ENCODE measurements around the gene FCHSD2. TPM values are rescaled to one million over a fixed set of nuclear protein-coding genes. Genes with fewer than 3 reads are reported as not detected.
A peak's percentile ranks its signal among the peaks of the same experiment; 100 is the strongest.
"Not testable (repeated sequence)": the region's sequence is repeated elsewhere in the genome, so short reads cannot be mapped to it uniquely, and the experiment has no call there.

Gene FCHSD2
- total RNA-seq, 2 experiments from 2014 or later: 53.3 to 60.1 TPM

DNA sequence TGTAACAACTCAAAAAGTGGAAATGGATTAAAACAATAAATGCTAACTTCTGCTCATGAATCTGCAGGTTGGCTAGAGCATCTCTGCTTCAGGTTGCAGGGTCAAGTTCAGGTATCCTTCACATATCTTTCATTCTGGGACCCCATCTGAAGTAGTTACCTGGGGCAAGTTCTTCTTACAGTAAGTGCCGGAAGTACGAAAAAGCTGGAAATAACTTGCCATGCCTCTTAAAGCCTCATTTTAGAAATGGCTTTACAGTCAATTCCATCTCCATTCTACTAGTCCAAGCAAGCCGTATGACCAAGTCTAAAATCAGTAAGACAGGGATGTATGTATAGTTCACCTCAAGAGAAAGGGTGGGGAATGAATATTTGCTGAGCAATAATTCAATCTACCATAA, 93.7 kb downstream of the FCHSD2 start:
- Mint-ChIP-seq H3K36me3 (peaks cover 10% of the 10 kb centered on the region), H3K4me1 (peaks cover 21% of the 10 kb centered on the region), H3K4me3 (peak overlapping the region; percentile 71), H3K9me3 (no peaks in the 10 kb centered on the region), H3K27ac (peak overlapping the region; percentile 50), H3K27me3 (no peaks in the 10 kb centered on the region)
- POLR2A ChIA-PET: interaction anchor here (1.0 kb wide), 1 partner anchor 104 kb away, joined by 3 read pairs; no protein-coding TSS in a partner anchor
- ATAC-seq (ENCODE audit: low read depth) (no peak), DNase-seq (no peak)

DNA sequence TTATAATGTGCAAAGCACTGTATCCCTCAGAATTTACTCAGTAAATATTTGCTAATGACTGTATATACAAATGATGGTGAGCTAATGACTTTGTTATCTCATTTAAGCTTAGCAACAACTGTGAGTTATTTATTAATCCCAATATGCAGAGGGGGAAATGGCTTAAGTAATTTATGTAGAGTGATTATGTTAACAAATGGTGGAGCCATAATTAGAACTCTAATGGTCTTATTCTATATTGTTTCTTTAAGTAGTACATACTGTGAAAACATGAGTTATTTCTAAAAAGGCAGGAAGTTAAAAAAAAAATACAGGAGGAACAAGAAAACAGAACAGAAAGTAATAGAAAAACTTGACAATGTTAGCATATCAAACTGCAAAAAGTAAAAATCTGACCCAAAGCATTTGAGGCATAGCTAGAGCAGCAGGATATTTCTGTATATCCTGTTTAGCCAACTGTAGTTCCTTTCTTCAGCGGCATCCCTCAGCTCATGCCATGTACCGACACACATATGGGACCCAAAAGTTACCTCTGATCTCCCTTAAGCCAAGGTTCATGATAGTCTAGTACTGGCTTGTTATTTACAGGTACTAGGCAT, 94.2 kb downstream of the FCHSD2 start:
- Mint-ChIP-seq H3K36me3 (peaks cover 12% of the 10 kb centered on the region), H3K4me3 (peak overlapping the region; percentile 71), H3K9me3 (no peaks in the 10 kb centered on the region), H3K4me1 (peaks cover 21% of the 10 kb centered on the region), H3K27me3 (no peaks in the 10 kb centered on the region), H3K27ac (peak overlapping the region; percentile 50)
- ATAC-seq (ENCODE audit: low read depth) (peak; percentile 78), DNase-seq (no peak)
- POLR2A ChIA-PET: interaction anchor here (1.0 kb wide), 1 partner anchor 105 kb away, joined by 3 read pairs; no protein-coding TSS in a partner anchor

DNA sequence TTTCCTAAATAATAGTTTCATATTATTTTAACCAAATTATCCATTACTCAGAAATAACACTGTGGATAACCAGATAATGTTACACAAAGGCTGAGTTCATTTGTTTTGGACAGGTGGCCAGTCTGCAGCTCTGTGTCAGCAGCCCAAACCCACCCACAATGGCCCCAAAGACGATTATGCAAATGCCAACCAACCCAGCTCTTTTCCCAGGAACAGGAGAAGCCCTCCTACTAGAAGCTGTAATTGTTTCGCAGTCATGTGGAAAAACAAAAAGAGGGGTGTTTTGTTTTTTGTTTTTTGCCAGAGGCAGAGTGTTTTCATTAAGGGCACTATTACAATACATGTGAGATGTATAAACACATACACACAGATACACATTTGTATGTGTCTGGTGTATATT, 102.1 kb downstream of the FCHSD2 start:
- ATAC-seq (ENCODE audit: low read depth) (no peak), DNase-seq (no peak)
- POLR2A ChIA-PET: interaction anchor here (0.7 kb wide), 1 partner anchor 116 kb away, joined by 3 read pairs; no protein-coding TSS in a partner anchor
- peaks cover 3% of the 10 kb centered on the region for H3K4me1 Mint-ChIP-seq
- no peaks in the 10 kb centered on the region for H3K9me3 Mint-ChIP-seq
- H3K36me3 Mint-ChIP-seq: peaks cover 32% of the 10 kb centered on the region
- no peak overlapping the region for H3K27ac Mint-ChIP-seq
- no peak overlapping the region for H3K4me3 Mint-ChIP-seq
- H3K27me3 Mint-ChIP-seq: no peaks in the 10 kb centered on the region

DNA sequence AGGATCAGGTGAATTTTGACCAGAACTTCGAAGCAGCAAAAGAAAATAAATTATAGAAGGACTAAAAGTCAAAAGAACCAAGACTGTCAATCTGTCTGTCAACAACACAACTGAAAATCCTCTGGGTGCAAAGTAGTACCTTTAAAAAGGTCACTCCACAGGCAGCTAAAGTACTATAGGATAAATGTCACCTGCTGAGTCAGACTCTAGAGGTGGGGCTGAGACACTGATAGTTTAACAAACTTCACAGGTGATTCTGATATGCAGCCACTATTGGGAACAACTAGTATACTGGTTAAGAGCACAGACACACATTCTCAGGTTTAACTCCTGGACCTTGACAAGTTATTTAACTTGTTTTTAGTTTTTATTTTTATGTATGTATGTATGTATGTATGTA, 107.3 kb downstream of the FCHSD2 start:
- DNase-seq (no peak), ATAC-seq (ENCODE audit: low read depth) (peak; percentile 66)
- peaks cover 30% of the 10 kb centered on the region for H3K36me3 Mint-ChIP-seq

DNA sequence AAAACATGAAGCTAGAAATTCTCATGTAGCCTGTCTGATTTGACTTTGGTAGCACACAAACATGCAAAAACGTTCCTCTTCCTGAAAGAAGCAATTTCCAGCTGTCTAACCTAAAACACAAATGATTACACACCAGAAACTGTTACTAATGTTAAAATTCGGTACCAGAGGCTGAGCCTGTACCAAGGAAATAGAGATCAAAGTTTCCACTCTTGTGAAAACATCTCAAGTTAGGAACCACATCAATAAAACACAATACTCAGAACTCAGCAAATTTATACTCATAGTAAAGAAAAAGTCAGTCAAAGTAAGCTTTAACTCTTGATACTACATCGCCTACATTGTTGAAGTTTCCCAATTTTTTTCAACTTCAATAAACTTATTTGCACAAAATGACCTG, 107.8 kb downstream of the FCHSD2 start:
- Mint-ChIP-seq H3K27me3 (no peaks in the 10 kb centered on the region), H3K36me3 (peaks cover 33% of the 10 kb centered on the region), H3K4me3 (peak overlapping the region; percentile 57), H3K9me3 (peaks cover 2% of the 10 kb centered on the region), H3K27ac (peak overlapping the region; percentile 81), H3K4me1 (peaks cover 22% of the 10 kb centered on the region)
- DNase-seq (no peak), ATAC-seq (ENCODE audit: low read depth) (peak; percentile 96)
- POLR2A ChIA-PET: interaction anchor here (1.0 to 1.2 kb wide), 2 partner anchors 107 to 108 kb away, joined by 4 to 6 read pairs; partner anchors contain the start of gene FCHSD2

More for the DNA sequence above, 107.3 kb downstream of the FCHSD2 start:
- Mint-ChIP-seq H3K4me1 (peaks cover 18% of the 10 kb centered on the region), H3K27me3 (no peaks in the 10 kb centered on the region), H3K27ac (peak overlapping the region; percentile 81), H3K9me3 (peaks cover 2% of the 10 kb centered on the region), H3K4me3 (peak overlapping the region; percentile 57)
- POLR2A ChIA-PET: interaction anchor here (1.0 to 1.2 kb wide), 2 partner anchors 106 to 108 kb away, joined by 4 to 6 read pairs; partner anchors contain the start of gene FCHSD2

DNA sequence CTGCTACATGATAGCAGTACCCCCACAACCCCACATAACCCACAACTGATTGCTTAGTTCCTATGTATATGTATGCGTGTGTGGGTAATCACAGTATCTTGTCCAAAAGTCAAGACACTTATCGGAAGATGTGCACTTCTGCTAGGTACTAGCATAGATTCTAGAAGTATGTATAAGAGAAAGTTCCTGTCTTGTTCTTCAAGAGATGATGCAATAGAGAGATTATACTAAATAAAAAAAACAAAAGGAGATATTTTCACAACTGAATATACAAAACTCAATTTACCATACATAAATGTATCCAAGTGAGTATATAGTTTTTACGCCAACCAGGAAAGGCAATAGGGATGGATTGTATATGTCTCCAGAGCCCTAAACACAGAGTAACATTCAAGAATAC, 112.0 kb downstream of the FCHSD2 start:
- H3K4me1 Mint-ChIP-seq: peaks cover 25% of the 10 kb centered on the region
- POLR2A ChIA-PET: no interaction called here
- H3K36me3 Mint-ChIP-seq: peaks cover 53% of the 10 kb centered on the region
- DNase-seq (no peak), ATAC-seq (ENCODE audit: low read depth) (no peak)
- H3K9me3 Mint-ChIP-seq: peaks cover 26% of the 10 kb centered on the region
- H3K4me3 Mint-ChIP-seq: no peak overlapping the region
- no peak overlapping the region for H3K27ac Mint-ChIP-seq
- H3K27me3 Mint-ChIP-seq: no peaks in the 10 kb centered on the region

DNA sequence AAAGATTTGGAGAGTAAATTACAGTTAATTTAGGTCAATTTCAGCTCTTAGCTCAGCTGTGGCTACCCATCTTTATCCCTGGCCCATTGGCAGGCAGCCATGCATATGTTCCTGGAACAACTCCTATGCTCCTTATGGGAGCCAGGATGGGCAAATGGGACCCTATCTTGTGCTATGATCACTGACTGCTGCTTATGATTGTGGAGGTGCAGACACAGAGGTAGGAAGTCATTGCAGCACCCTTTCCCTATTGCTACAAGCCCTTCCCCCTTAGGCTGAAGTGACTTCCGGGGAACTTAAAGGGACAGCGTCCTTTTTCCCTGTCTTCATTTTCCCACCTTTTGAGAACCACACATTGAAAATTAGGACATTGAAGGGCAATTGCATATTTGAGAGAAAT, 112.7 kb downstream of the FCHSD2 start:
- no peak for DNase-seq
- peaks cover 33% of the 10 kb centered on the region for H3K9me3 Mint-ChIP-seq
- no peak overlapping the region for H3K4me3 Mint-ChIP-seq
- POLR2A ChIA-PET: no interaction called here
- peaks cover 59% of the 10 kb centered on the region for H3K36me3 Mint-ChIP-seq
- H3K27ac Mint-ChIP-seq: no peak overlapping the region
- H3K27me3 Mint-ChIP-seq: no peaks in the 10 kb centered on the region
- no peak for ATAC-seq (ENCODE audit: low read depth)
- H3K4me1 Mint-ChIP-seq: peaks cover 19% of the 10 kb centered on the region

DNA sequence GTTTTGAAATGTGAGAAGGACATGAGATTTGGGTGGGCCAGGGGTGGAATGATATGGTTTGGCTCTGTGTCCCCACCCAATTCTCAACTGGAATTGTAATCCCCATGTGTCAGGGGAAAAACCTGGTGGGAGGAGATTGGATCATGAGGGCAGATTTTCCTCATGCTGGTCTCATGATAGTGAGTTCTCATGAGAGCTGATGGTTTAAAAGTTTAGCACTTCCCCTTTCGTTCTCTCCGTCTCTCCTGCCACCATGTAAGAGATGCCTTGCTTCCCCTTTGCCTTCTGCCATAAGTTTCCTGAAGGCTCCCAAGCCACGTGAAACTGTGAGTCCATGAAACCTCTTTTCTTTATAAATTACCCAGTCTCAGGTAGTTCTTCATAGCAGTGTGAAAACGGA, 113.5 kb downstream of the FCHSD2 start:
- DNase-seq: no peak
- Mint-ChIP-seq H3K4me1 (peaks cover 15% of the 10 kb centered on the region), H3K27me3 (no peaks in the 10 kb centered on the region), H3K4me3 (no peak overlapping the region), H3K9me3 (peaks cover 40% of the 10 kb centered on the region), H3K27ac (no peak overlapping the region), H3K36me3 (peaks cover 67% of the 10 kb centered on the region)
- POLR2A ChIA-PET: no interaction called here
- ATAC-seq (ENCODE audit: low read depth): no peak

DNA sequence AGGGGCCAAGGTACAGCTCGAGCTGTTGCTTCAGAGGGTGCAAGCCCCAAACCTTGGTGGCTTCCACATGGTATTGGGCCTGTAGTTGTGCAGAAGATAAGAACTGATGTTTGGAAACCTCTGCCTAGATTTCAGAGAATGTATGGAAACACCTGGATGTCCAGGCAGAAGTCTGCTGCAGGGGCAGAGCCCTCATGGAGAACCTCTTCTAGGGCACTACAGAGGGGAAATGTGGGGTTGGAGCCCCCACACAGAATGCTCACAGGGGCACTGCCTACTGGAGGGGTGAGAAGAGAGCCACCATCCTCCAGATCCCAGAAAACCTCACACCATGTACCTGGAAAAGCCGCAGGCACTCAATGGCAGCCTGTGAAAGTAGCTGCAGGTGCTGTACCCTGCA, 114.3 kb downstream of the FCHSD2 start:
- peaks cover 12% of the 10 kb centered on the region for H3K4me1 Mint-ChIP-seq
- H3K4me3 Mint-ChIP-seq; DNase-seq; H3K27ac Mint-ChIP-seq; H3K27me3 Mint-ChIP-seq; POLR2A ChIA-PET; ATAC-seq (ENCODE audit: low read depth): not testable (repeated sequence)
- H3K36me3 Mint-ChIP-seq: peaks cover 71% of the 10 kb centered on the region
- peaks cover 40% of the 10 kb centered on the region for H3K9me3 Mint-ChIP-seq

DNA sequence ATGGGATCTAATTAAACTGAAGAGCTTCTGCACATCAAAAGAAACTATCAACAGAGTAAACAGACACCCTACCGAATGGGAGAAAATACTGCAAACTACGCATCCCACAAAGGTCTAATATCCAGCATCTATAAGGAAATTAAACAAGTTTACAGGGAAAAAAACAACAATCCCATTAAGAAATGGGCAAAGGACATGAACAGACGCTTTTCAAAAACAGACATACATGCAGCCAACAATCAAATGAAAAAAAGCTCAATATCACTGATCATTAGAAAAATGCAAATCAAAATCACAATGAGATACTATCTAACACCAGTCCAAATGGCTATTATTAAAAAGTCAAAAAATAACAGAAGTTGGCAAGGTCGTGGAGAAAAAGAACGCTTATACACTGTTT, 117.5 kb downstream of the FCHSD2 start:
- peaks cover 67% of the 10 kb centered on the region for H3K36me3 Mint-ChIP-seq
- H3K9me3 Mint-ChIP-seq: peaks cover 41% of the 10 kb centered on the region
- H3K4me1 Mint-ChIP-seq: peaks cover 8% of the 10 kb centered on the region

DNA sequence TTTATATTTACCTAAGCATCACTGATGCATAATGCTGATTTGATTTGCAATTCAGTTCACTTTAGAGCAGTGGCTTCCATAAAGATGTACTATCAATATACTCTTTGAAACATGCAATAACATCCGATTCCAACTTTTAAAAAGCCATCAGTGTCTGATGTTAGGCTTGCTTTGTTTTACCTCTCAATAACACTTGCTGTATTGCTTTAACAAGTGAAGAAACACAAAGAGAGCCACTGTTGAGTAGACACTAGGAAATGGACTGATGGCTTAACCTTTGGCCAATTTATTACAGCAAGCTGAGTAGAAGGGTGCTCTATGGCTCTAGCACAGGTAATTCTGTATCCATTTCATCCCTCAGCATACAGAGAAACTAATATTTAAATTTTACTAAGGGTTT, 122.1 kb downstream of the FCHSD2 start:
- no peak overlapping the region for H3K4me3 Mint-ChIP-seq
- peaks cover 38% of the 10 kb centered on the region for H3K36me3 Mint-ChIP-seq
- H3K27me3 Mint-ChIP-seq: no peaks in the 10 kb centered on the region
- DNase-seq: no peak
- POLR2A ChIA-PET: no interaction called here
- H3K27ac Mint-ChIP-seq: no peak overlapping the region
- H3K9me3 Mint-ChIP-seq: peaks cover 17% of the 10 kb centered on the region
- no peak for ATAC-seq (ENCODE audit: low read depth)
- H3K4me1 Mint-ChIP-seq: peaks cover 4% of the 10 kb centered on the region

More for the DNA sequence above, 117.5 kb downstream of the FCHSD2 start:
- no peak for DNase-seq
- no peaks in the 10 kb centered on the region for H3K27me3 Mint-ChIP-seq
- ATAC-seq (ENCODE audit: low read depth): no peak
- POLR2A ChIA-PET: no interaction called here
- H3K27ac Mint-ChIP-seq: no peak overlapping the region
- H3K4me3 Mint-ChIP-seq: no peak overlapping the region

DNA sequence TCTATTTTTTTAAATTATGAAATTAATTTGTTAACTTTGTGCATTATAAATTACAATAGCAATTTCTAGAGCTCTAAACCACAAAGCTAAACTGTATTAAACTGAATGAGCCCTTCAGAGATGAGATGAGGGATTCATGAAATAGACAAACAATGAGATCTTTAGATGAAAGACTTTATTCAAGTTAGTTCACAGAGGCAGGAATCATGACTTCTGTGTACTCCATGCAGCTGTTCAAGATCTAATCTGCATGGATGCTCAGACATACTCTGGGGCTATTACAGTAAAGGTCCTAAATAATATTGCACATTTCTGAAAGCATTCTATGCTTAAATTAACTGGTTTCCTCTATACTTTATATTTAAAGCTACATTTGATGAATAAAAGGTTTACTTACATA, 122.7 kb downstream of the FCHSD2 start:
- Mint-ChIP-seq H3K27me3 (no peaks in the 10 kb centered on the region), H3K9me3 (peaks cover 12% of the 10 kb centered on the region), H3K4me3 (no peak overlapping the region), H3K4me1 (peaks cover 4% of the 10 kb centered on the region), H3K36me3 (peaks cover 34% of the 10 kb centered on the region), H3K27ac (no peak overlapping the region)
- POLR2A ChIA-PET: no interaction called here
- ATAC-seq (ENCODE audit: low read depth): no peak
- DNase-seq: no peak

DNA sequence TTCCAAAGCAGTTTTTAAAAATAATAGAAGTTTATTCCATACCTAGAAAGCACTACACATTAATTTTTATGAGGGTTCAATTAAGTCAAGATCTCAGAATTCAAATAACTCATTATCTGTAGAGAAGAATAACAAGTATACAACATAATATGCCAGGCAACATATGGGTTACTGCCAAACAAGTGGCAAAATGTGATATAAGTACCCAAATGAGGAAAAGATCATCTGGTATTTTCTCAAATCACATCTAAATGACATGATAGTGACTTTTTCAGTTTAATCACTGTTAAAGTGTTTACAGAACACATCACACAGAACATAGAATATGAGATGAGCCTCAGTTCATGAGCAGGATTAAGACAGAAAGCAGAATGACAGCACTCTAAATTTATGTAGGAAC, 123.3 kb downstream of the FCHSD2 start:
- H3K27me3 Mint-ChIP-seq: no peaks in the 10 kb centered on the region
- no peak overlapping the region for H3K27ac Mint-ChIP-seq
- DNase-seq: no peak
- no peak overlapping the region for H3K4me3 Mint-ChIP-seq
- peaks cover 4% of the 10 kb centered on the region for H3K4me1 Mint-ChIP-seq
- H3K36me3 Mint-ChIP-seq: peaks cover 32% of the 10 kb centered on the region
- H3K9me3 Mint-ChIP-seq: peaks cover 7% of the 10 kb centered on the region
- no peak for ATAC-seq (ENCODE audit: low read depth)
- POLR2A ChIA-PET: no interaction called here

DNA sequence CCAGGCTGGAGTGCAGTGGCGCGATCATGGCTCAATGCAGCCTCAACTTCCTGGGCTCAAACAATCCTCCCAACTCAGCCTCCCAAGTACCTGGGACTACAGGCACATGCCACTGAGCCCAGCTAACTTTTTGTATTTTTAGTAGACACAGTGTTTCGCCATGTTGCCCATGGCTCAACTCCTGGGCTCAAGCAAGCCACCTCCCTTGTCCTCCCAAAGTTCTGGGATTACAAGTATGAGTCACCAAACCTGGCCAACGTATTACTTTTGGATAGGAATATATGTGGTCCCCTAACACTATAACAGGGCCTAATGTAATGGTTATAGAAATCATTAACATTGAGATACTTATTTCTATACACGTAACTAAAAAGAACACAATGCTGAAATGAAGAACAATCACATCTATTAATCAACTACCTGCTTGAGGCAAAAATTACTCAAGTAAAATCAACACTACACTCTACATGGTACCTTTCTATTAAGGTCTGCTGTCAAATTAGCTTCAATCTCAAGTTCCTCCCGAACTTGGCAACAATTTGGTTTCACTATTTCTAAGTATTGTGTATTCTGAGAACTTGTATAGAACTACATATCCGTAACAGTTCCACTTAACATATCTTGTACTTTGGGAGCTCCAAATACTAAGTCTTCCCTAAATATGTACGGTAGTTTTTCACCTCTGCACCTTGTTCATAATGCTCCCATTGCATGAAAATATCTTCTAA, 124.9 kb downstream of the FCHSD2 start:
- POLR2A ChIA-PET: no interaction called here
- Mint-ChIP-seq H3K36me3 (peaks cover 37% of the 10 kb centered on the region), H3K4me1 (peaks cover 4% of the 10 kb centered on the region)

More for the DNA sequence above, 124.9 kb downstream of the FCHSD2 start:
- Mint-ChIP-seq H3K4me3 (no peak overlapping the region), H3K27ac (no peak overlapping the region), H3K27me3 (no peaks in the 10 kb centered on the region), H3K9me3 (peaks cover 5% of the 10 kb centered on the region)
- ATAC-seq (ENCODE audit: low read depth) (no peak), DNase-seq (no peak)

Data from activated naive CD8-positive, alpha-beta T cell treated with anti-CD3 and anti-CD28 coated beads, Interleukin-2, amount 10 ng/mL, durations not matched to agents 7 days and 5 days (primary cell).